GM12891 (cell line): Measurements from ENCODE around the gene TNS1.

Experiments
- DNase-seq: peaks from one replicate; pipeline ENCODE4 v3.0.0; 2011; ENCODE audit warnings: low spot score; ENCODE audit not compliant: insufficient read length
- FAIRE-seq: peaks from 2 replicates; lab custom pipeline; 2011; peaks lifted over from hg19 to GRCh38; lab: Jason Lieb, UNC
- PAX5 ChIP-seq: IDR thresholded peaks from 2 replicates; pipeline ENCODE4 v1.6.1; 2011; ENCODE audit warnings: low read length, moderate library complexity, mild to moderate bottlenecking; ENCODE audit not compliant: insufficient read depth, severe bottlenecking
- POLR2A ChIP-seq: IDR thresholded peaks from 2 replicates; pipeline ENCODE4 v1.6.1; 2011; ENCODE audit warnings: low read depth, low read length, control low read depth
- POLR2AphosphoS5 ChIP-seq: IDR thresholded peaks from 2 replicates; pipeline ENCODE4 v1.6.1; 2011; ENCODE audit warnings: low read depth, low read length, control low read depth
- POU2F2 ChIP-seq: IDR thresholded peaks from 2 replicates; pipeline ENCODE4 v1.6.1; 2011; ENCODE audit warnings: low read depth, mild to moderate bottlenecking, control low read depth, low read length, moderate library complexity
- SPI1 ChIP-seq: IDR thresholded peaks from 2 replicates; pipeline ENCODE4 v1.6.1; 2011; ENCODE audit warnings: low read depth, low read length, control low read depth
- TAF1 ChIP-seq: IDR thresholded peaks from 2 replicates; pipeline ENCODE4 v1.6.1; 2011; ENCODE audit warnings: low read depth, low read length, control low read depth

TNS1 gene

GRCh38 chr2:217935235-217935879 is 67.4 kb downstream of the TNS1 start:
- DNase-seq: no peak
- FAIRE-seq: no peak
- no peak for TF ChIP-seq PAX5
- no peak for TF ChIP-seq TAF1
- no peak for TF ChIP-seq POLR2A
- TF ChIP-seq SPI1: no peak
- no peak for TF ChIP-seq POLR2AphosphoS5
- no peak for TF ChIP-seq POU2F2

- TF ChIP-seq TAF1: no peak
- no peak for TF ChIP-seq POLR2A
- TF ChIP-seq POLR2AphosphoS5: no peak
- no peak for TF ChIP-seq POU2F2
- TF ChIP-seq SPI1: no peak
- no peak for TF ChIP-seq PAX5
- DNase-seq: no peak
- no peak for FAIRE-seq
Observed at GRCh38 chr2:217934321-217935131, 68.3 kb downstream of the TNS1 start.

GRCh38 chr2:217933617-217933993 is 69.2 kb downstream of the TNS1 start:
- TF ChIP-seq PAX5 (no peak), POU2F2 (no peak), POLR2A (no peak)

GRCh38 chr2:217932803-217933616 is 69.8 kb downstream of the TNS1 start:
- DNase-seq (no peak), FAIRE-seq (no peak)
- TF ChIP-seq POU2F2 (no peak), PAX5 (no peak), SPI1 (no peak), POLR2AphosphoS5 (no peak), TAF1 (no peak), POLR2A (no peak)

More at GRCh38 chr2:217933617-217933993, 69.2 kb downstream of the TNS1 start:
- no peak for DNase-seq
- FAIRE-seq: no peak

GRCh38 chr2:217931846-217932560 is 70.8 kb downstream of the TNS1 start:
- no peak for FAIRE-seq
- no peak for TF ChIP-seq POLR2AphosphoS5
- no peak for TF ChIP-seq TAF1
- no peak for TF ChIP-seq PAX5
- no peak for TF ChIP-seq POLR2A
- no peak for TF ChIP-seq SPI1
- TF ChIP-seq POU2F2: no peak
- DNase-seq: no peak

GRCh38 chr2:217930761-217931563 is 71.8 kb downstream of the TNS1 start:
- no peak for FAIRE-seq
- no peak for DNase-seq
- no peak for TF ChIP-seq POU2F2
- no peak for TF ChIP-seq PAX5
- TF ChIP-seq POLR2AphosphoS5: no peak
- TF ChIP-seq SPI1: no peak
- no peak for TF ChIP-seq TAF1
- no peak for TF ChIP-seq POLR2A

- DNase-seq: no peak
- no peak for FAIRE-seq
- TF ChIP-seq POU2F2 (no peak), POLR2A (no peak), POLR2AphosphoS5 (no peak), SPI1 (no peak)
Observed at GRCh38 chr2:217929757-217930707, 72.8 kb downstream of the TNS1 start.
